ENCODE results near the gene SRD5A1.
A peak's percentile ranks its signal among the peaks of the same experiment; 100 is the strongest.

SRD5A1 gene

GRCh38 chr5:6632888-6633468, at the start of gene SRD5A1, which contains the start of gene NSUN2:
SRD5A1 (plus strand) TSS chr5:6633440; CDS start chr5:6633577, 137 bp downstream.
NSUN2 (minus strand) TSS chr5:6633044; CDS start chr5:6632979, 65 bp downstream.
- DNase-seq: peak; percentile 94

- no peak for DNase-seq
These were observed 49.1 kb upstream of the SRD5A1 start for GRCh38 chr5:6584101-6584645.

- DNase-seq: no peak
These were observed 48.5 kb upstream of the SRD5A1 start for GRCh38 chr5:6584727-6585126.

- DNase-seq: no peak
These were observed 48.1 kb upstream of the SRD5A1 start for GRCh38 chr5:6585168-6585567.

GRCh38 chr5:6585939-6586646, 47.1 kb upstream of the SRD5A1 start:
- no peak for DNase-seq

- DNase-seq: no peak
These were observed 46.6 kb upstream of the SRD5A1 start for GRCh38 chr5:6586647-6587042.

GRCh38 chr5:6587171-6587570, 46.1 kb upstream of the SRD5A1 start:
- DNase-seq: no peak

GRCh38 chr5:6590581-6590980, 42.7 kb upstream of the SRD5A1 start:
- no peak for DNase-seq

GRCh38 chr5:6591671-6592288, 41.5 kb upstream of the SRD5A1 start:
- DNase-seq: no peak

- no peak for DNase-seq
These were observed 40.6 kb upstream of the SRD5A1 start for GRCh38 chr5:6592601-6593000.

- no peak for DNase-seq
These were observed 39.9 kb upstream of the SRD5A1 start for GRCh38 chr5:6593148-6594016.

GRCh38 chr5:6594066-6594465, 39.2 kb upstream of the SRD5A1 start:
- DNase-seq: no peak

GRCh38 chr5:6595405-6595804, 37.8 kb upstream of the SRD5A1 start:
- DNase-seq: no peak

GRCh38 chr5:6596388-6596787, 36.9 kb upstream of the SRD5A1 start:
- no peak for DNase-seq

- no peak for DNase-seq
These were observed 35.7 kb upstream of the SRD5A1 start for GRCh38 chr5:6597557-6597956.

GRCh38 chr5:6598351-6598900, 34.8 kb upstream of the SRD5A1 start:
- no peak for DNase-seq

GRCh38 chr5:6599739-6600138, 33.5 kb upstream of the SRD5A1 start:
- no peak for DNase-seq

GRCh38 chr5:6601271-6601670, 32.0 kb upstream of the SRD5A1 start:
- no peak for DNase-seq

- no peak for DNase-seq
These were observed 31.4 kb upstream of the SRD5A1 start for GRCh38 chr5:6601816-6602215.

GRCh38 chr5:6602441-6602840, 30.8 kb upstream of the SRD5A1 start:
- DNase-seq: no peak

- DNase-seq: no peak
These were observed 29.6 kb upstream of the SRD5A1 start for GRCh38 chr5:6603643-6604042.

- DNase-seq: no peak
These were observed 28.9 kb upstream of the SRD5A1 start for GRCh38 chr5:6604341-6604740.

- no peak for DNase-seq
These were observed 28.3 kb upstream of the SRD5A1 start for GRCh38 chr5:6604946-6605345.

Measured in NCI-H1092 treated with DMSO at 0.1 percent for 48 hours (cell line).